Activated T-helper 1 cell treated with Interleukin-2 at 50 U/mL for 16 hours (primary cell): ENCODE results near the gene ANKRD17.
A peak's percentile ranks its signal among the peaks of the same experiment; 100 is the strongest.
"Not testable (repeated sequence)": the region's sequence is repeated elsewhere in the genome, so short reads cannot be mapped to it uniquely, and the experiment has no call there.

Experiments
- DNase-seq: peaks from one replicate; pipeline ENCODE4 v3.0.0-alpha.2; 2020; ENCODE audit warnings: low read depth

ANKRD17 gene

GRCh38 chr4:73258686-73259570 is at the start of gene ANKRD17:
ANKRD17 (minus strand) TSS chr4:73258798; CDS start chr4:73258668, 130 bp downstream.
- DNase-seq, result peak; percentile 77

GRCh38 chr4:73308286-73308685 is 49.7 kb upstream of the ANKRD17 start:
- no peak for DNase-seq

GRCh38 chr4:73303711-73304110 is 45.1 kb upstream of the ANKRD17 start:
- DNase-seq, result no peak

- DNase-seq, result no peak
Observed at GRCh38 chr4:73299548-73300280, 41.1 kb upstream of the ANKRD17 start.

GRCh38 chr4:73292661-73293060 is 34.1 kb upstream of the ANKRD17 start:
- not testable (repeated sequence) for DNase-seq

- no peak for DNase-seq
Observed at GRCh38 chr4:73281982-73282381, 23.4 kb upstream of the ANKRD17 start.

GRCh38 chr4:73281396-73281795 is 22.8 kb upstream of the ANKRD17 start:
- DNase-seq, result no peak

- DNase-seq, result no peak
Observed at GRCh38 chr4:73277201-73277600, 18.6 kb upstream of the ANKRD17 start.

GRCh38 chr4:73275318-73275654 is 16.7 kb upstream of the ANKRD17 start:
- no peak for DNase-seq

GRCh38 chr4:73272816-73273215 is 14.2 kb upstream of the ANKRD17 start:
- no peak for DNase-seq

- no peak for DNase-seq
Observed at GRCh38 chr4:73267050-73267449, 8.5 kb upstream of the ANKRD17 start.

- no peak for DNase-seq
Observed at GRCh38 chr4:73259571-73260090, 1.0 kb upstream of the ANKRD17 start.

- no peak for DNase-seq
Observed at GRCh38 chr4:73258436-73258685, 237 bp downstream of the ANKRD17 start.

- no peak for DNase-seq
Observed at GRCh38 chr4:73257651-73258435, 755 bp downstream of the ANKRD17 start.

GRCh38 chr4:73257234-73257633 is 1.4 kb downstream of the ANKRD17 start:
- peak; percentile 23 for DNase-seq

- DNase-seq, result not testable (repeated sequence)
Observed at GRCh38 chr4:73255847-73256246, 2.8 kb downstream of the ANKRD17 start.

GRCh38 chr4:73252001-73252400 is 6.6 kb downstream of the ANKRD17 start:
- DNase-seq, result no peak

GRCh38 chr4:73251384-73251783 is 7.2 kb downstream of the ANKRD17 start:
- no peak for DNase-seq

GRCh38 chr4:73250642-73251041 is 8.0 kb downstream of the ANKRD17 start:
- no peak for DNase-seq

GRCh38 chr4:73248821-73249220 is 9.8 kb downstream of the ANKRD17 start:
- no peak for DNase-seq

GRCh38 chr4:73248416-73248815 is 10.2 kb downstream of the ANKRD17 start:
- no peak for DNase-seq

- no peak for DNase-seq
Observed at GRCh38 chr4:73247100-73247499, 11.5 kb downstream of the ANKRD17 start.

GRCh38 chr4:73245955-73246354 is 12.6 kb downstream of the ANKRD17 start:
- DNase-seq, result no peak
